ENCODE data around the gene PRSS23. TPM values are rescaled to one million over a fixed set of nuclear protein-coding genes. Genes with fewer than 3 reads are reported as not detected.

Gene PRSS23
- total RNA-seq = 282 and 350 TPM in 2 replicates

GRCh38 chr11:86800076-86800959, at the start of gene PRSS23:
TSS of gene PRSS23 (plus strand) at chr11:86800542. CDS start at chr11:86807644, 7,102 bp downstream.

Other genes with a start within 250 kb of the PRSS23 start
- 41.0 and 45.2 TPM in 2 replicates for gene ME3, start 127.9 kb upstream of the PRSS23 start, total RNA-seq
- 254 and 267 TPM in 2 replicates for gene FZD4, start 154.9 kb downstream of the PRSS23 start, total RNA-seq
- gene TMEM135, start 237.4 kb downstream of the PRSS23 start, total RNA-seq = 29.8 and 37.8 TPM in 2 replicates